Measurements from ENCODE around the gene CDH12. TPM values are rescaled to one million over a fixed set of nuclear protein-coding genes. Genes with fewer than 3 reads are reported as not detected.

CDH12 gene
- total RNA-seq, 2 donors from 2014 or later = 0.90 to 1.9 TPM

- Histone ChIP-seq H3K9ac (ENCODE audit: extremely low read depth, low read length, poor library complexity, severe bottlenecking) (no peak overlapping the region), H3K27ac (ENCODE audit: low read depth, low read length) (no peak overlapping the region), H3K36me3 (ENCODE audit: control insufficient read depth, insufficient read depth, low read length) (no peaks in the 10 kb centered on the region), H3K27me3 (ENCODE audit: control insufficient read depth, insufficient read depth, low read length, poor library complexity, severe bottlenecking) (no peaks in the 10 kb centered on the region), H3K4me3 (ENCODE audit: low read length) (no peak overlapping the region), H3K9me3 (ENCODE audit: control insufficient read depth, low read length) (peaks cover 10% of the 10 kb centered on the region), H3K4me1 (ENCODE audit: control insufficient read depth, insufficient read depth, low read length) (no peaks in the 10 kb centered on the region)
- Mint-ChIP-seq H3K27ac (no peak overlapping the region), H3K4me3 (no peak overlapping the region), H3K36me3 (ENCODE audit: low read depth) (peaks cover 2% of the 10 kb centered on the region), H3K27me3 (ENCODE audit: insufficient read depth) (no peaks in the 10 kb centered on the region), H3K4me1 (peaks cover 6% of the 10 kb centered on the region), H3K9me3 (no peaks in the 10 kb centered on the region)
- no peak for TF ChIP-seq CTCF (conservative IDR thresholded peaks at IDR 0.05)
- no peak for DNase-seq
- WGBS, 2 experiments (ENCODE audit: insufficient coverage in 1 of 2, insufficient read length in 1 of 2) = 83 to 87% methylated on average over 1 of the region's 1 CpG
Observed at GRCh38 chr5:22644859-22645258, 208.3 kb downstream of the CDH12 start.

- 91% methylated on average over 2 of the region's 2 CpGs; no CpG with 5 or more reads in 1 of the 2 experiments for WGBS, 2 experiments (ENCODE audit: insufficient coverage in 1 of 2, insufficient read length in 1 of 2)
Observed at GRCh38 chr5:22643356-22643755, 209.8 kb downstream of the CDH12 start.

DNA sequence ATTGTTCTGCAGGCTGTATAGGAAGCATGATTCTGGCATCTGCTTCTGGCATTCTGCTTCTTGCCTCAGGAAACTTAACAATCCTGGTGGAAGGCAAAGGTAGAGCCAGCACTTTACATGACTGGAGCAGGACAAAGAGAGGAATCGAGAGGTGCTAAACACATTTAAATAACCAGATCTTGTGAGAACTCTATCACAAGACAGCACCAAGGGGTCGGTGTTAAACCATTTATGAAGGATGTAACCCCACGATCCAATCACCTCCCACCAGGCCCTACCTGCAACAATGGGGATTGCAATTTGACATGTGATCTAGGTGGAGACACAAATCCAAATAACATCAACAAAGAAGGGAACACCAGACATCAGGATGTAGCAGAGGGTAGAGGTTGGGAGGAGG lies 221.5 kb downstream of the CDH12 start:
- Histone ChIP-seq H3K4me1 (ENCODE audit: control insufficient read depth, insufficient read depth, low read length) (no peaks in the 10 kb centered on the region), H3K9me3 (ENCODE audit: control insufficient read depth, low read length) (no peaks in the 10 kb centered on the region), H3K27me3 (ENCODE audit: control insufficient read depth, insufficient read depth, low read length, poor library complexity, severe bottlenecking) (no peaks in the 10 kb centered on the region), H3K9ac (ENCODE audit: extremely low read depth, low read length, poor library complexity, severe bottlenecking) (no peak overlapping the region), H3K4me3 (ENCODE audit: low read length) (no peak overlapping the region), H3K27ac (ENCODE audit: low read depth, low read length) (no peak overlapping the region), H3K36me3 (ENCODE audit: control insufficient read depth, insufficient read depth, low read length) (no peaks in the 10 kb centered on the region)
- H3K9me3 Mint-ChIP-seq = peaks cover 8% of the 10 kb centered on the region
- DNase-seq = peak; percentile 66
- H3K4me3 Mint-ChIP-seq = no peak overlapping the region
- WGBS, 2 experiments (ENCODE audit: insufficient coverage in 1 of 2, insufficient read length in 1 of 2) = 57 to 63% methylated on average over 2 to 3 of the region's 3 CpGs
- TF ChIP-seq CTCF (conservative IDR thresholded peaks at IDR 0.05) = peak; percentile 47
- no peaks in the 10 kb centered on the region for H3K27me3 Mint-ChIP-seq (ENCODE audit: insufficient read depth)
- H3K36me3 Mint-ChIP-seq (ENCODE audit: low read depth) = no peaks in the 10 kb centered on the region
- H3K27ac Mint-ChIP-seq = peak overlapping the region; percentile 37
- H3K4me1 Mint-ChIP-seq = peaks cover 17% of the 10 kb centered on the region

More at GRCh38 chr5:22643356-22643755, 209.8 kb downstream of the CDH12 start:
- no peak overlapping the region for H3K4me3 Mint-ChIP-seq
- Histone ChIP-seq H3K9ac (ENCODE audit: extremely low read depth, low read length, poor library complexity, severe bottlenecking) (no peak overlapping the region), H3K4me3 (ENCODE audit: low read length) (no peak overlapping the region), H3K27ac (ENCODE audit: low read depth, low read length) (no peak overlapping the region), H3K36me3 (ENCODE audit: control insufficient read depth, insufficient read depth, low read length) (no peaks in the 10 kb centered on the region), H3K9me3 (ENCODE audit: control insufficient read depth, low read length) (peaks cover 10% of the 10 kb centered on the region), H3K27me3 (ENCODE audit: control insufficient read depth, insufficient read depth, low read length, poor library complexity, severe bottlenecking) (no peaks in the 10 kb centered on the region), H3K4me1 (ENCODE audit: control insufficient read depth, insufficient read depth, low read length) (no peaks in the 10 kb centered on the region)
- no peak overlapping the region for H3K27ac Mint-ChIP-seq
- H3K4me1 Mint-ChIP-seq = peaks cover 5% of the 10 kb centered on the region
- DNase-seq = no peak
- H3K36me3 Mint-ChIP-seq (ENCODE audit: low read depth) = peaks cover 2% of the 10 kb centered on the region
- TF ChIP-seq CTCF (conservative IDR thresholded peaks at IDR 0.05) = no peak
- no peaks in the 10 kb centered on the region for H3K27me3 Mint-ChIP-seq (ENCODE audit: insufficient read depth)
- H3K9me3 Mint-ChIP-seq = no peaks in the 10 kb centered on the region

All from endodermal cell (in vitro differentiated cells).